HCT116 (cell line): ENCODE data around the gene CBFB. TPM values are rescaled to one million over a fixed set of nuclear protein-coding genes. Genes with fewer than 3 reads are reported as not detected.

Experiments used
- ATAC-seq: fragments of 200-7000 bp; cut with Tn5 transposase; 2 replicates; pipeline ENCODE4 v1.9.1; 2020; ENCODE audit warnings: mild to moderate bottlenecking, moderate library complexity
- BruUV-seq: library from RNA; stranded (reverse); fragments of 400-500 nt; replicated peaks from 2 replicates; lab custom pipeline; 2021; lab: Mats Ljungman, UMichigan
- CTCF ChIA-PET: fragments of 300-600 bp; sonication (Branson Sonifier 250); formaldehyde crosslinking; loops from one replicate; lab custom pipeline; 2021; ENCODE audit warnings: antibody characterized with exemption; lab: Charles Lee
- POLR2A ChIA-PET: fragments of 300-600, 350-600 bp; sonication (Branson Sonifier 250); formaldehyde crosslinking; loops from one replicate; lab custom pipeline; 2021; ENCODE audit warnings: antibody characterized with exemption; lab: Charles Lee
- RAD21 ChIA-PET, 2 experiments: fragments of 300-600 bp; sonication (Branson Sonifier 250); formaldehyde crosslinking; loops; one replicate each; lab custom pipeline; 2023; ENCODE audit warnings: low total read pairs in 2 of 2; ENCODE audit not compliant: uncharacterized antibody in 2 of 2, unreplicated experiment in 2 of 2, low non-redundant PET in 1 of 2; lab: Charles Lee
- DNase-seq: peaks from one replicate; pipeline ENCODE4 v3.0.0-alpha.2; 2010; ENCODE audit warnings: low read depth, low spot score
- H2AFZ ChIP-seq: fragments of 200-600 bp; shearing (Covaris generic), sonication (generic); 2 replicates; pipeline ENCODE4 v1.6.1; 2017; ENCODE audit warnings: low read depth, mixed run types, mixed read lengths, antibody characterized with exemption, low read length; ENCODE audit not compliant: poor library complexity, severe bottlenecking
- H3K27ac ChIP-seq: 2 replicates; pipeline ENCODE4 v1.5.1; 2012; ENCODE audit warnings: low read depth, low read length
- H3K27me3 ChIP-seq: fragments of 200-600 bp; sonication (generic); 2 replicates; pipeline ENCODE4 v1.6.1; 2016; ENCODE audit warnings: mixed run types, low read length, mixed read lengths; ENCODE audit not compliant: insufficient read depth
- H3K36me3 ChIP-seq, 2 experiments: fragments of 200-500 bp in 1 of 2; fragments of 200-600 bp in 1 of 2; sonication (Bioruptor generic) in 1 of 2; sonication (generic) in 1 of 2; 2 replicates each; pipeline versions ENCODE4 v1.5.1 to v1.6.1; 2014 to 2016; ENCODE audit warnings: low read length in 2 of 2, inconsistent platforms in 1 of 2, mixed read lengths in 1 of 2, mixed run types in 1 of 2; ENCODE audit not compliant: insufficient read depth in 2 of 2, control insufficient read depth in 1 of 2
- H3K4me1 ChIP-seq, 2 experiments: fragments of 200-600 bp in 1 of 2; sonication (generic) in 1 of 2; 2 replicates each; pipeline versions ENCODE4 v1.5.1 to v1.6.1; 2012 to 2017; ENCODE audit warnings: low read length in 2 of 2, inconsistent platforms in 1 of 2, mild to moderate bottlenecking in 1 of 2, mixed read lengths in 1 of 2, mixed run types in 1 of 2, moderate library complexity in 1 of 2; ENCODE audit not compliant: insufficient read depth in 2 of 2, control insufficient read depth in 1 of 2
- H3K4me2 ChIP-seq: fragments of 200-600 bp; sonication (generic); 2 replicates; pipeline ENCODE4 v1.6.1; 2017; ENCODE audit warnings: mixed run types, low read length, mixed read lengths
- H3K4me3 ChIP-seq, 2 experiments: fragments of 200-600 bp in 1 of 2; sonication (generic) in 1 of 2; replicated peaks in 1 of 2; 2 replicates each; pipeline ENCODE4 v1.5.1; 2011 to 2016; ENCODE audit warnings: low read length in 2 of 2, control low read depth in 1 of 2, low read depth in 1 of 2, mild to moderate bottlenecking in 1 of 2, mixed read lengths in 1 of 2, mixed run types in 1 of 2
- H3K79me2 ChIP-seq: fragments of 200-600 bp; sonication (generic); 2 replicates; pipeline ENCODE4 v1.6.1; 2017; ENCODE audit warnings: mild to moderate bottlenecking, mixed run types, low read length, moderate library complexity, mixed read lengths; ENCODE audit not compliant: insufficient read depth
- H3K9ac ChIP-seq: fragments of 200-600 bp; sonication (generic); 2 replicates; pipeline ENCODE4 v1.6.1; 2016; ENCODE audit warnings: low read length, mixed read lengths
- H3K9me2 ChIP-seq: fragments of 200-600 bp; sonication (generic), shearing (Covaris generic); 2 replicates; pipeline ENCODE4 v1.6.1; 2017; ENCODE audit warnings: mixed run types, mild to moderate bottlenecking, moderate library complexity; ENCODE audit not compliant: insufficient read depth
- H3K9me3 ChIP-seq, 2 experiments: fragments of 200-500 bp in 1 of 2; fragments of 200-600 bp in 1 of 2; sonication (Bioruptor generic) in 1 of 2; sonication (generic) in 1 of 2; 2 replicates each; pipeline ENCODE4 v1.6.1; 2014 to 2017; ENCODE audit warnings: low read length in 2 of 2, mixed read lengths in 2 of 2, inconsistent platforms in 1 of 2, low read depth in 1 of 2, mild to moderate bottlenecking in 1 of 2, mixed run types in 1 of 2, moderate library complexity in 1 of 2; ENCODE audit not compliant: control insufficient read depth in 1 of 2, insufficient read depth in 1 of 2
- H4K20me1 ChIP-seq: fragments of 200-600 bp; sonication (generic), shearing (Covaris generic); 2 replicates; pipeline ENCODE4 v1.6.1; 2017; ENCODE audit warnings: mixed run types, mild to moderate bottlenecking, moderate library complexity; ENCODE audit not compliant: insufficient read depth
- EZH2 ChIP-seq: fragments of 200-600 bp; sonication (generic); IDR thresholded peaks from 2 replicates; pipeline ENCODE4 v1.6.1; 2017; ENCODE audit warnings: antibody characterized with exemption, mixed run types
- FOSL1 ChIP-seq: IDR thresholded peaks from 2 replicates; pipeline ENCODE4 v1.6.1; 2012; ENCODE audit warnings: low read depth
- SIN3A ChIP-seq: IDR thresholded peaks from 2 replicates; pipeline ENCODE4 v1.6.1; 2012; ENCODE audit warnings: low read depth
- SP1 ChIP-seq: IDR thresholded peaks from 2 replicates; pipeline ENCODE4 v1.6.1; 2012; ENCODE audit warnings: low read depth
- SRF ChIP-seq: IDR thresholded peaks from 2 replicates; pipeline ENCODE4 v1.6.1; 2012; ENCODE audit warnings: low read depth
- TCF7L2 ChIP-seq: IDR thresholded peaks from 2 replicates; pipeline ENCODE4 v1.7.0; 2011; ENCODE audit warnings: borderline replicate concordance, inconsistent platforms; ENCODE audit not compliant: insufficient read depth, insufficient read length; ENCODE audit errors: extremely low read depth
- intact Hi-C: fragments of 100-400 bp; cut with micrococcal nuclease; formaldehyde crosslinking; loops from 2 replicates; pipeline ENCODE4 v1.10.0; 2022
- total RNA-seq: library from RNA; stranded (reverse); gene quantifications from one replicate; pipeline ENCODE4 v1.2.1, GENCODE V29; 2021; ENCODE audit not compliant: unreplicated experiment
- TF ChIP-seq, protein P1 (sequence below), 3 experiments: fragments of 200-600 bp in 1 of 3; sonication (generic) in 1 of 3; IDR thresholded peaks in 2 of 3; conservative IDR thresholded peaks in 1 of 3; 2 replicates each; pipeline ENCODE4 v1.5.1; 2012 to 2017; ENCODE audit warnings: low read depth in 2 of 3, low read length in 2 of 3, antibody characterized with exemption in 1 of 3, borderline replicate concordance in 1 of 3, control low read depth in 1 of 3, mild to moderate bottlenecking in 1 of 3, mixed read lengths in 1 of 3, mixed run types in 1 of 3, moderate library complexity in 1 of 3; ENCODE audit not compliant: insufficient read depth in 1 of 3

Gene CBFB
- total RNA-seq, 1 experiment from 2014 or later = 101 TPM

- H3K27me3 ChIP-seq = no peaks in the 10 kb centered on the region
- intact Hi-C loops = no loop called here
- no peak overlapping the region for H2AFZ ChIP-seq
- H3K9me3 ChIP-seq = no peaks in the 10 kb centered on the region
- TF ChIP-seq, protein P1, sequence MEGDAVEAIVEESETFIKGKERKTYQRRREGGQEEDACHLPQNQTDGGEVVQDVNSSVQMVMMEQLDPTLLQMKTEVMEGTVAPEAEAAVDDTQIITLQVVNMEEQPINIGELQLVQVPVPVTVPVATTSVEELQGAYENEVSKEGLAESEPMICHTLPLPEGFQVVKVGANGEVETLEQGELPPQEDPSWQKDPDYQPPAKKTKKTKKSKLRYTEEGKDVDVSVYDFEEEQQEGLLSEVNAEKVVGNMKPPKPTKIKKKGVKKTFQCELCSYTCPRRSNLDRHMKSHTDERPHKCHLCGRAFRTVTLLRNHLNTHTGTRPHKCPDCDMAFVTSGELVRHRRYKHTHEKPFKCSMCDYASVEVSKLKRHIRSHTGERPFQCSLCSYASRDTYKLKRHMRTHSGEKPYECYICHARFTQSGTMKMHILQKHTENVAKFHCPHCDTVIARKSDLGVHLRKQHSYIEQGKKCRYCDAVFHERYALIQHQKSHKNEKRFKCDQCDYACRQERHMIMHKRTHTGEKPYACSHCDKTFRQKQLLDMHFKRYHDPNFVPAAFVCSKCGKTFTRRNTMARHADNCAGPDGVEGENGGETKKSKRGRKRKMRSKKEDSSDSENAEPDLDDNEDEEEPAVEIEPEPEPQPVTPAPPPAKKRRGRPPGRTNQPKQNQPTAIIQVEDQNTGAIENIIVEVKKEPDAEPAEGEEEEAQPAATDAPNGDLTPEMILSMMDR (IDR thresholded peaks at IDR 0.05 in 2 of 3, conservative IDR thresholded peaks at IDR 0.05 in 1 of 3; ENCODE audit: borderline replicate concordance in 1 of 3, insufficient read depth in 1 of 3, low read depth in 2 of 3, low read length in 2 of 3) = no peak
- TF ChIP-seq SRF (no peak), EZH2 (no peak), SIN3A (no peak), TCF7L2 (no peak)
- CTCF ChIA-PET = no interaction called here
- RAD21 ChIA-PET = no interaction called here
- POLR2A ChIA-PET = no interaction called here
- no peak overlapping the region for H3K4me2 ChIP-seq
- DNase-seq (no peak), ATAC-seq (no peak)
- no peaks in the 10 kb centered on the region for H4K20me1 ChIP-seq
- no peaks in the 10 kb centered on the region for H3K79me2 ChIP-seq
- peaks cover 18 to 36% of the 10 kb centered on the region in 2 experiments; a peak in 3 of 4 replicates for H3K36me3 ChIP-seq
- no peak overlapping the region for H3K27ac ChIP-seq
- no peak overlapping the region for H3K9ac ChIP-seq
- no peaks in the 10 kb centered on the region for H3K9me2 ChIP-seq
- BruUV-seq = TSS peak; percentile 15
- no peak overlapping the region for H3K4me3 ChIP-seq
- H3K4me1 ChIP-seq = peaks cover 3 to 18% of the 10 kb centered on the region in 2 experiments; a peak in 3 of 4 replicates
Observed at GRCh38 chr16:67147437-67148140, 118.6 kb downstream of the CBFB start.

GRCh38 chr16:67148221-67148620, 119.3 kb downstream of the CBFB start:
- no peaks in the 10 kb centered on the region for H3K27me3 ChIP-seq
- TSS peak; percentile 33 for BruUV-seq
- POLR2A ChIA-PET = no interaction called here

More at GRCh38 chr16:67148221-67148620, 119.3 kb downstream of the CBFB start:
- Histone ChIP-seq H4K20me1 (no peaks in the 10 kb centered on the region), H3K4me2 (no peak overlapping the region), H3K4me3 (no peak overlapping the region), H3K9me3 (no peaks in the 10 kb centered on the region), H3K27ac (no peak overlapping the region), H2AFZ (no peak overlapping the region), H3K9me2 (no peaks in the 10 kb centered on the region), H3K79me2 (no peaks in the 10 kb centered on the region), H3K9ac (no peak overlapping the region), H3K4me1 (peaks cover 3 to 18% of the 10 kb centered on the region in 2 experiments; a peak in 3 of 4 replicates), H3K36me3 (peaks cover 16 to 29% of the 10 kb centered on the region in 2 experiments; a peak in 3 of 4 replicates)
- ChIA-PET RAD21 (no interaction called here), CTCF (no interaction called here)
- ATAC-seq (no peak), DNase-seq (no peak)
- intact Hi-C loops = no loop called here
- TF ChIP-seq, protein P1 (IDR thresholded peaks at IDR 0.05 in 2 of 3, conservative IDR thresholded peaks at IDR 0.05 in 1 of 3; ENCODE audit: borderline replicate concordance in 1 of 3, insufficient read depth in 1 of 3, low read depth in 2 of 3, low read length in 2 of 3) = no peak
- TF ChIP-seq FOSL1 (no peak), SP1 (no peak)
